Suprapubic skin (tissue), 4 donors: Measurements from ENCODE around the gene SOX9. TPM values are rescaled to one million over a fixed set of nuclear protein-coding genes. Genes with fewer than 3 reads are reported as not detected.

ENCODE experiments used
- DNase-seq, 2 donors: peaks; one replicate each; pipeline ENCODE4 v3.0.0-alpha.2; 2019; ENCODE audit warnings: low spot score in 2 of 2
- H3K27ac ChIP-seq: fragments of 200-600 bp; sonication (generic); one replicate; pipeline ENCODE4 v1.5.1; 2019
- H3K27me3 ChIP-seq: fragments of 200-600 bp; sonication (generic); one replicate; pipeline ENCODE4 v1.5.1; 2019
- H3K36me3 ChIP-seq: fragments of 200-600 bp; sonication (generic); one replicate; pipeline ENCODE4 v1.5.1; 2019
- H3K4me1 ChIP-seq: fragments of 200-600 bp; sonication (generic); one replicate; pipeline ENCODE4 v1.5.1; 2019
- H3K4me3 ChIP-seq: fragments of 200-600 bp; sonication (generic); one replicate; pipeline ENCODE4 v1.5.1; 2019; ENCODE audit warnings: mild to moderate bottlenecking
- H3K9me3 ChIP-seq: fragments of 200-600 bp; sonication (generic); one replicate; pipeline ENCODE4 v1.5.1; 2019
- EP300 ChIP-seq: sonication (generic); formaldehyde crosslinking; IDR thresholded peaks from one replicate; pipeline ENCODE4 v1.6.1; 2017; ENCODE audit warnings: antibody characterized with exemption
- POLR2A ChIP-seq, 2 donors: fragments of 450-650 bp; IDR thresholded peaks; one replicate each; pipeline ENCODE4 v1.6.1; 2017; ENCODE audit warnings: antibody characterized with exemption in 2 of 2, mild to moderate bottlenecking in 2 of 2, moderate library complexity in 2 of 2
- POLR2AphosphoS5 ChIP-seq, 3 donors: sonication (generic); formaldehyde crosslinking; IDR thresholded peaks; one replicate each; pipeline ENCODE4 v1.6.1; 2017; ENCODE audit warnings: antibody characterized with exemption in 3 of 3
- WGBS: methylation state at CpG from one replicate; pipeline ENCODE4 v1.1.5; 2018; 5-methylcytosine and 5-hydroxymethylcytosine counted together
- total RNA-seq, 4 donors: library from RNA; depleted of rRNA; stranded (reverse); fragments of >200 nt; gene quantifications; one replicate each; pipeline ENCODE4 v1.1.0, GENCODE V29; 2016
- TF ChIP-seq, protein P1 (sequence below), 2 donors: fragments of 200-600 bp in 1 of 2; fragments of 450-650 bp in 1 of 2; sonication (generic) in 1 of 2; IDR thresholded peaks; one replicate each; pipeline ENCODE4 v1.5.1; 2016 to 2019; ENCODE audit warnings: antibody characterized with exemption in 2 of 2, mild to moderate bottlenecking in 1 of 2, moderate library complexity in 1 of 2

SOX9 gene
- total RNA-seq, 4 donors from 2014 or later = 30.0 to 52.3 (median 42.9) TPM

DNA sequence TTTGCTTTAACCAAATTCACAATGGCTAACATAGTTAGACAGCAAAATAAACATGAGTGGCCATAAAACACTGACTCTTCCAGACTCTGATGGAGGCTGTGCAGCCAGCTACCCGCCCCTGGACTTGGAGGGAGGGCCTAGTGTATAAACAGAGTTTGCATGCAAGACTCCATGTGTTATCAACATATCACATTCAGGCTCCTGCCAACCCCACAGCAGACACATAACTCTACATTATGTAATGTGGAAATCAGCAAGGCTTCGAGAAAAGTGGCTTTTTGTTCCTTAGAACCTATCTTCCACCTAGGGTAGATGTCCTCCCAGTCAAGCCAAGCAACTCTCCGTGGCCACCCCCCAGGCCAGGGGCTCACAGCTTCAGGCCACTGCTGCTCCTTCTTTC lies 19.3 kb upstream of the SOX9 start:
- peak in 1 of 2 donors; percentile 41 for DNase-seq
- Histone ChIP-seq H3K9me3 (no peaks in the 10 kb centered on the region), H3K4me3 (no peak overlapping the region), H3K27me3 (no peaks in the 10 kb centered on the region), H3K4me1 (no peaks in the 10 kb centered on the region), H3K36me3 (no peaks in the 10 kb centered on the region), H3K27ac (no peak overlapping the region)
- TF ChIP-seq, protein P1, sequence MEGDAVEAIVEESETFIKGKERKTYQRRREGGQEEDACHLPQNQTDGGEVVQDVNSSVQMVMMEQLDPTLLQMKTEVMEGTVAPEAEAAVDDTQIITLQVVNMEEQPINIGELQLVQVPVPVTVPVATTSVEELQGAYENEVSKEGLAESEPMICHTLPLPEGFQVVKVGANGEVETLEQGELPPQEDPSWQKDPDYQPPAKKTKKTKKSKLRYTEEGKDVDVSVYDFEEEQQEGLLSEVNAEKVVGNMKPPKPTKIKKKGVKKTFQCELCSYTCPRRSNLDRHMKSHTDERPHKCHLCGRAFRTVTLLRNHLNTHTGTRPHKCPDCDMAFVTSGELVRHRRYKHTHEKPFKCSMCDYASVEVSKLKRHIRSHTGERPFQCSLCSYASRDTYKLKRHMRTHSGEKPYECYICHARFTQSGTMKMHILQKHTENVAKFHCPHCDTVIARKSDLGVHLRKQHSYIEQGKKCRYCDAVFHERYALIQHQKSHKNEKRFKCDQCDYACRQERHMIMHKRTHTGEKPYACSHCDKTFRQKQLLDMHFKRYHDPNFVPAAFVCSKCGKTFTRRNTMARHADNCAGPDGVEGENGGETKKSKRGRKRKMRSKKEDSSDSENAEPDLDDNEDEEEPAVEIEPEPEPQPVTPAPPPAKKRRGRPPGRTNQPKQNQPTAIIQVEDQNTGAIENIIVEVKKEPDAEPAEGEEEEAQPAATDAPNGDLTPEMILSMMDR (IDR thresholded peaks at IDR 0.05) = no peak
- TF ChIP-seq POLR2AphosphoS5 (IDR thresholded peaks at IDR 0.05) (no peak), POLR2A (IDR thresholded peaks at IDR 0.05) (no peak), EP300 (no peak)
- WGBS = 38% methylated on average over 3 of the region's 3 CpGs

GRCh38 chr17:72102366-72102765 lies 18.5 kb upstream of the SOX9 start:
- DNase-seq = no peak
- Histone ChIP-seq H3K27me3 (no peaks in the 10 kb centered on the region), H3K27ac (no peak overlapping the region), H3K4me3 (no peak overlapping the region), H3K4me1 (no peaks in the 10 kb centered on the region), H3K36me3 (no peaks in the 10 kb centered on the region), H3K9me3 (no peaks in the 10 kb centered on the region)
- TF ChIP-seq POLR2A (IDR thresholded peaks at IDR 0.05) = no peak
- TF ChIP-seq EP300 = no peak
- TF ChIP-seq, protein P1 (IDR thresholded peaks at IDR 0.05) = no peak
- no peak for TF ChIP-seq POLR2AphosphoS5 (IDR thresholded peaks at IDR 0.05)
- WGBS = 78% methylated on average over 1 of the region's 1 CpG

GRCh38 chr17:72104164-72104862 lies 16.5 kb upstream of the SOX9 start:
- no peak for TF ChIP-seq POLR2AphosphoS5 (IDR thresholded peaks at IDR 0.05)
- TF ChIP-seq, protein P1 (IDR thresholded peaks at IDR 0.05) = no peak
- no peak for TF ChIP-seq EP300
- no peak for TF ChIP-seq POLR2A (IDR thresholded peaks at IDR 0.05)
- no peaks in the 10 kb centered on the region for H3K27me3 ChIP-seq
- H3K36me3 ChIP-seq = no peaks in the 10 kb centered on the region
- H3K4me3 ChIP-seq = no peak overlapping the region
- H3K4me1 ChIP-seq = no peaks in the 10 kb centered on the region
- peak overlapping the region; percentile 44 for H3K27ac ChIP-seq
- DNase-seq = no peak
- WGBS = 59% methylated on average over 11 of the region's 11 CpGs
- no peaks in the 10 kb centered on the region for H3K9me3 ChIP-seq

DNA sequence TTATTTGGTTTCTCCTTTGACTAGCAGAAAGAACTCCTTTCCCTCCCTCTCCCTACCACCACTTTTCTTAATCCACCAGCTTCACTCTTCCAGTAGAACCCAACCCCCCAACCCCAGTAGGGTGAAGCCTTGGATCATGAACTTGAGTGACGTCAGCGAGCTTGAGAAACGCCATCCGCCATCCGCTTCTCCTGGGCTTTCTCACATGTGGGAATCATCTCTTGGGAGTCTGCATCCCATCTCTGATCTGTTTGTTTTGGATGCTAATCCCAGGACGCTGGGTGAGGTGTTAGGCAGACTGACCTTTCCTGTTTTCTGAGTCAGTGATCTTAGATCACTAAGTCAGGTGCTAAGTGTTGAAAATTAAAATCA lies 16.0 kb upstream of the SOX9 start:
- no peak for TF ChIP-seq POLR2A (IDR thresholded peaks at IDR 0.05)
- no peak for TF ChIP-seq POLR2AphosphoS5 (IDR thresholded peaks at IDR 0.05)
- no peak for TF ChIP-seq EP300
- TF ChIP-seq, protein P1 (IDR thresholded peaks at IDR 0.05) = no peak
- H3K27me3 ChIP-seq = no peaks in the 10 kb centered on the region
- no peak overlapping the region for H3K4me3 ChIP-seq
- no peaks in the 10 kb centered on the region for H3K4me1 ChIP-seq
- WGBS = 60% methylated on average over 6 of the region's 6 CpGs
- no peaks in the 10 kb centered on the region for H3K9me3 ChIP-seq
- no peak for DNase-seq
- H3K27ac ChIP-seq = peak overlapping the region; percentile 44
- no peaks in the 10 kb centered on the region for H3K36me3 ChIP-seq

GRCh38 chr17:72107100-72107499 lies 13.7 kb upstream of the SOX9 start:
- peaks cover 10% of the 10 kb centered on the region for H3K4me1 ChIP-seq
- H3K9me3 ChIP-seq = no peaks in the 10 kb centered on the region
- 81% methylated on average over 5 of the region's 5 CpGs for WGBS
- TF ChIP-seq EP300 (no peak), POLR2AphosphoS5 (IDR thresholded peaks at IDR 0.05) (no peak), POLR2A (IDR thresholded peaks at IDR 0.05) (no peak)
- TF ChIP-seq, protein P1 (IDR thresholded peaks at IDR 0.05) = no peak
- DNase-seq = no peak
- H3K4me3 ChIP-seq = no peak overlapping the region
- no peaks in the 10 kb centered on the region for H3K36me3 ChIP-seq
- peaks cover 7% of the 10 kb centered on the region for H3K27me3 ChIP-seq
- peak overlapping the region; percentile 4 for H3K27ac ChIP-seq
